ENCODE data around the gene RERE.
"Not testable (repeated sequence)": the region's sequence is repeated elsewhere in the genome, so short reads cannot be mapped to it uniquely, and the experiment has no call there.

RERE gene

GRCh38 chr1:8831340-8831739 is 13.9 kb upstream of the RERE start:
- Histone ChIP-seq H3K9ac (ENCODE audit: low read length) (no peak overlapping the region), H3K27ac (ENCODE audit: low read depth, low read length) (no peak overlapping the region), H3K4me3 (ENCODE audit: low read length) (no peak overlapping the region), H3K4me1 (ENCODE audit: control insufficient read depth, insufficient read depth, low read length) (no peaks in the 10 kb centered on the region), H3K27me3 (ENCODE audit: control insufficient read depth, insufficient read depth, low read length) (no peaks in the 10 kb centered on the region), H3K36me3 (ENCODE audit: control insufficient read depth, insufficient read depth, low read length) (no peaks in the 10 kb centered on the region)

DNA sequence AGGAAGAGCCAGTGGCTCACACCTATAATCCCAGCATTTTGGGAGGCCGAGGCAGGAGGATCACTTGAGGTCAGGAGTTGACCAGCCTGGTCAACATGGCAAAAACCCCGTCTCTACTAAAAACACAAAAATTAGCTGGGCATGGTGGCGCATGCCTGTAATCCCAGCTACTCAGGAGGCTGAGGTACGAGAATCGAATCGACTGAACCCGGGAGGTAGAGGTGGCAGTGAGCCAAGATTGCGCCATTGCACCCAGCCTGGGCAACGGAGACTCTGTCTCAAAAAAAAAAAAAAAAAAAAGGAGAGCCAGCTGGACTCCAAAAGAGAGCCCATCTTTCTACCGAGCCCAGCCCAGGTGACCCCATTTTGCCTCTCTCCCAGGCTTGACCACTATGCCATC is 13.3 kb upstream of the RERE start:
- H3K36me3 ChIP-seq (ENCODE audit: control insufficient read depth, insufficient read depth, low read length); H3K4me1 ChIP-seq (ENCODE audit: control insufficient read depth, insufficient read depth, low read length); H3K4me3 ChIP-seq (ENCODE audit: low read length); H3K27me3 ChIP-seq (ENCODE audit: control insufficient read depth, insufficient read depth, low read length); H3K27ac ChIP-seq (ENCODE audit: low read depth, low read length); H3K9ac ChIP-seq (ENCODE audit: low read length): not testable (repeated sequence)

- H3K4me1 ChIP-seq (ENCODE audit: control insufficient read depth, insufficient read depth, low read length): no peaks in the 10 kb centered on the region
- no peak overlapping the region for H3K27ac ChIP-seq (ENCODE audit: low read depth, low read length)
- no peak overlapping the region for H3K4me3 ChIP-seq (ENCODE audit: low read length)
- no peaks in the 10 kb centered on the region for H3K27me3 ChIP-seq (ENCODE audit: control insufficient read depth, insufficient read depth, low read length)
- no peaks in the 10 kb centered on the region for H3K36me3 ChIP-seq (ENCODE audit: control insufficient read depth, insufficient read depth, low read length)
- no peak overlapping the region for H3K9ac ChIP-seq (ENCODE audit: low read length)
Measured at GRCh38 chr1:8825985-8826481, 8.6 kb upstream of the RERE start.

DNA sequence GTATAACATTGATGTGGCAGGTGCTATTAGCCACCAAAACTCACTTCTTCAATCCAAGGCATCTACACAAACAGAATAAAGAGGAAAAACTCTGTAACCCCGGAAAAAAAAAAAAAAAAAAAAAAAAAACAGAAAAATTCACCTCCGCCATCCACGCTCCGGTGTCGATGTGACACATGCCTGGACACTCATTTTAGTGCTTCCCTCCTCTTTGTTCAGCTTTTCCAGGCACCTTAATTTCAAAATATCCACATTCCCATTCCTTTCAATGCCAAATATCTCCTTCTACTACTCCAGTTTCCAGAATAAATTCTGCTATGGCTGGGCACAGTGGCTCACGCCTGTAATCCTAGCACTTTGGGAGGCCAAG is 5.8 kb upstream of the RERE start:
- Histone ChIP-seq H3K27ac (ENCODE audit: low read depth, low read length) (no peak overlapping the region), H3K9ac (ENCODE audit: low read length) (no peak overlapping the region), H3K4me3 (ENCODE audit: low read length) (no peak overlapping the region), H3K27me3 (ENCODE audit: control insufficient read depth, insufficient read depth, low read length) (no peaks in the 10 kb centered on the region), H3K36me3 (ENCODE audit: control insufficient read depth, insufficient read depth, low read length) (no peaks in the 10 kb centered on the region), H3K4me1 (ENCODE audit: control insufficient read depth, insufficient read depth, low read length) (peaks cover 3% of the 10 kb centered on the region)

- H3K27ac ChIP-seq (ENCODE audit: low read depth, low read length): no peak overlapping the region
- H3K4me3 ChIP-seq (ENCODE audit: low read length): no peak overlapping the region
Measured at GRCh38 chr1:8822373-8823294, 5.2 kb upstream of the RERE start.

GRCh38 chr1:8821084-8821483 is 3.6 kb upstream of the RERE start:
- Histone ChIP-seq H3K4me3 (ENCODE audit: low read length) (no peak overlapping the region), H3K4me1 (ENCODE audit: control insufficient read depth, insufficient read depth, low read length) (peaks cover 6% of the 10 kb centered on the region), H3K36me3 (ENCODE audit: control insufficient read depth, insufficient read depth, low read length) (no peaks in the 10 kb centered on the region), H3K9ac (ENCODE audit: low read length) (no peak overlapping the region), H3K27ac (ENCODE audit: low read depth, low read length) (no peak overlapping the region), H3K27me3 (ENCODE audit: control insufficient read depth, insufficient read depth, low read length) (no peaks in the 10 kb centered on the region)

More at GRCh38 chr1:8822373-8823294, 5.2 kb upstream of the RERE start:
- Histone ChIP-seq H3K36me3 (ENCODE audit: control insufficient read depth, insufficient read depth, low read length) (no peaks in the 10 kb centered on the region), H3K27me3 (ENCODE audit: control insufficient read depth, insufficient read depth, low read length) (no peaks in the 10 kb centered on the region), H3K4me1 (ENCODE audit: control insufficient read depth, insufficient read depth, low read length) (peaks cover 6% of the 10 kb centered on the region), H3K9ac (ENCODE audit: low read length) (no peak overlapping the region)

DNA sequence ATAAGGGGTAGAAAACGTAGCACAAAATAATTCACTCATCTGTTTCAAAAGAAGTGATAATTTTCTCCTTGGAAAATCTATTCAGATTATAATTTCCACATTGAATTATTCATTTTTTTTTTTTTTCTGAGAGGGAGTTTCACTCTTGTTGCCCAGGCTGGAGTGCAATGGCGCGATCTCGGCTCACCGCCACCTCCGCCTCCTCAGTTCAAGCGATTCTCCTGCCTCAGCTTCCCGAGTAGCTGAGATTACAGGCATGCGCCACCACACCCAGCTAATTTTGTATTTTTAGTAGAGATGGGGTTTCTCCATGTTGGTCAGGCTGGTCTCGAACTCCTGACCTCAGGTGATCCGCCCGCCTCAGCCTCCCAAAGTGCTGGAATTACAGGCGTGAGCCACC is 1.3 kb upstream of the RERE start:
- not testable (repeated sequence) for H3K27ac ChIP-seq (ENCODE audit: low read depth, low read length)
- H3K4me1 ChIP-seq (ENCODE audit: control insufficient read depth, insufficient read depth, low read length): peaks cover 21% of the 10 kb centered on the region

DNA sequence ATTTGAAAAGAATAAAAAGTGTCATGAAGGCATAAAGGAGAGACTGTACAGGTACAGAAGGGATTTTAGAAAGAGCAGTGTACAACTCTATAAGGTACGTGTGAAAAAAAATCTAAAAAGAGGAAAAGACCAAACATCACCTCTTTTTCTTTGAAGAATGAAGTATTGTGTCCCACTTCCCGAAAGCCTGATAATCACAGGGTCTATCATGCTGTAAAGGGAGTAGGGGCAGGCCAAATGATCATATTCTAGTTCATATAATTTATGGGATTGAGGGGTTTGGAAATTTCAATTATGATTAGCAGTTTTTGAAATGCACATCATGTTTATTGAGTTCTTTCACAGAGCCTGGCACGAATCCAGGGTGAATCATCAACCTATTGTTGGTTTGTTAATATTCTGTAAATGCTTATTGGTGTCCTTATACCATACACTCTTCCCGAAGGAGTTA is 910 bp upstream of the RERE start:
- Histone ChIP-seq H3K4me3 (ENCODE audit: low read length) (peak overlapping the region; percentile 69), H3K9ac (ENCODE audit: low read length) (peak overlapping the region; percentile 53), H3K27me3 (ENCODE audit: control insufficient read depth, insufficient read depth, low read length) (no peaks in the 10 kb centered on the region), H3K36me3 (ENCODE audit: control insufficient read depth, insufficient read depth, low read length) (no peaks in the 10 kb centered on the region), H3K4me1 (ENCODE audit: control insufficient read depth, insufficient read depth, low read length) (peaks cover 21% of the 10 kb centered on the region), H3K27ac (ENCODE audit: low read depth, low read length) (peak overlapping the region; percentile 94)

More for the DNA sequence above, 1.3 kb upstream of the RERE start:
- H3K36me3 ChIP-seq (ENCODE audit: control insufficient read depth, insufficient read depth, low read length); H3K9ac ChIP-seq (ENCODE audit: low read length); H3K27me3 ChIP-seq (ENCODE audit: control insufficient read depth, insufficient read depth, low read length); H3K4me3 ChIP-seq (ENCODE audit: low read length): not testable (repeated sequence)

DNA sequence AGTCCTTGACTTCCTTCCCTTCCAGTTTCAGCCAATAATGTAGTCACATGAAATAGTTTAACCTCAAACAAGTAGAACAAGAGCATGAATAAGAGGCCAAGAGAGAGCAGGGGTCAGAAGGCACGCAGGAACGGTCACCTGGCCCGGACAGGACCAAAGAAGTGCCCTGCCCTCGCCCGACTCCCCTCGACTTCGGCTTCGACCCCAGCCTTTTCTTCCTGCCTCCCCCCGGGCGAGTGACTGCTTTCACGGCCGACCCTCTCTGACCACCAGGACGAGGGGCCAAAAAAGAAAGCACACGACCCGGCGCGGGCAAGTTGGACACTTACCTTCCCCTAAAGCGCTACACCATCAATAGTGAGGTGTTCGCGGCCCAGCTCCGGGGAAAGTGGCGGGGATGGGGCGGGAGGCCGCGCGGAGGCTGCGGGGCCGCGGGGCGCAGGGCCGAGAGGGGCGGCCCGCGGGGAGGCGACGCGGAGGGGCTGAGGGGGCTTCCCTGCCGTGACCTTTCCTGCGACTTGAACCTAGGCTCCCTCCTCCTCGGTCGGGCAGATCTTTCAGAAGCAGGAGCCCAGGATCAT is 519 bp downstream of the RERE start:
- H3K4me1 ChIP-seq (ENCODE audit: control insufficient read depth, insufficient read depth, low read length): peaks cover 28% of the 10 kb centered on the region
- no peaks in the 10 kb centered on the region for H3K27me3 ChIP-seq (ENCODE audit: control insufficient read depth, insufficient read depth, low read length)
- no peaks in the 10 kb centered on the region for H3K36me3 ChIP-seq (ENCODE audit: control insufficient read depth, insufficient read depth, low read length)
- peak overlapping the region; percentile 84 for H3K4me3 ChIP-seq (ENCODE audit: low read length)
- peak overlapping the region; percentile 96 for H3K27ac ChIP-seq (ENCODE audit: low read depth, low read length)
- peak overlapping the region; percentile 72 for H3K9ac ChIP-seq (ENCODE audit: low read length)

- Histone ChIP-seq H3K9ac (ENCODE audit: low read length) (no peak overlapping the region), H3K27ac (ENCODE audit: low read depth, low read length) (peak overlapping the region; percentile 96), H3K27me3 (ENCODE audit: control insufficient read depth, insufficient read depth, low read length) (no peaks in the 10 kb centered on the region), H3K4me3 (ENCODE audit: low read length) (peak overlapping the region; percentile 84), H3K36me3 (ENCODE audit: control insufficient read depth, insufficient read depth, low read length) (no peaks in the 10 kb centered on the region), H3K4me1 (ENCODE audit: control insufficient read depth, insufficient read depth, low read length) (peaks cover 30% of the 10 kb centered on the region)
Measured at GRCh38 chr1:8816264-8816663, 1.2 kb downstream of the RERE start.

DNA sequence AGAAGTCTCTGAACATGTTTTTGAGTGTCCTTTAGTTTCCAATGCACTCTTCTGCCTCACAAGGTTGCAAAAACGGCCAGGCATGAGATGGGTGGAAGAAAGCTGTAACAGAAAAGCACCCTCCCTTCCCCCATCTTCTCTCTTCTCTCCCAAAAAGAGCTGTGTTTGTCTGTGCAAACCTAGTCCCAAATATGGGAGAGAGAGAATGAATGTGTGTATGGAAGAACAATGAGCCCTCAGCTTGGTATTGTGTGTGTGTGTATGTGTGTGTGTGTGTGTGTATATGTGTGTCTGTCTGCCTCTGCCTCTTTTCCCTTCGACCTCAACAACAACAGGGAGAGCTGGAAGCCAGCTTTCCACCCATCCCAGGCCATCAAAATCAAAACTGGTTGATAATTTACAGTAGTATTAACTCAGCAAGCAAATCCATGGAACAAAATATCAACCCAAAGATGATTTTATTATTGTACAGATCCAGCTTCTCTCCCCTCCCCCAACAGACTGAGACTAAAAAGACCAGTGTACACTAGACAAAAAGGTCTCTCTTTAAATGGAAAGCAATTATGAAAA is 1.8 kb downstream of the RERE start:
- peak overlapping the region; percentile 84 for H3K4me3 ChIP-seq (ENCODE audit: low read length)
- no peaks in the 10 kb centered on the region for H3K27me3 ChIP-seq (ENCODE audit: control insufficient read depth, insufficient read depth, low read length)
- H3K36me3 ChIP-seq (ENCODE audit: control insufficient read depth, insufficient read depth, low read length): no peaks in the 10 kb centered on the region
- peaks cover 30% of the 10 kb centered on the region for H3K4me1 ChIP-seq (ENCODE audit: control insufficient read depth, insufficient read depth, low read length)
- H3K27ac ChIP-seq (ENCODE audit: low read depth, low read length): peak overlapping the region; percentile 96
- H3K9ac ChIP-seq (ENCODE audit: low read length): no peak overlapping the region

DNA sequence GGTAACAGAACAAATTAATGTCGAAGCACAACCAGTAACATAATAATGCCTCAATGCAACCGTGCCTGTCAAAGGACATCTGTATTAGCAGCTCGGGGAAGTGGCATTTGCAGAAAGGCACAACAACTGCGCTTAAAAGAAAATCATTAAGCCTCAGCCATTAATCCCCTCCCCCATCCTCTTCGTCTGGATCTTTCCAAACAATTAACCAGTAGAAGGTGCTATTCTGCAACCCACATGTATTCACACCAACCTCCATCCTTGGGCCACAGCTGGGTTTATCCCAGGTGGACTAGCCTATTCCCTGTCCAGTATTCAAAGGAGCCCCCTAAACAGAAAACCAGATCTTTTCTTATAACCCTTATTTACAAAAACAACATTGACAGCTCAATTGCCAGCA is 2.6 kb downstream of the RERE start:
- Histone ChIP-seq H3K27me3 (ENCODE audit: control insufficient read depth, insufficient read depth, low read length) (no peaks in the 10 kb centered on the region), H3K36me3 (ENCODE audit: control insufficient read depth, insufficient read depth, low read length) (no peaks in the 10 kb centered on the region), H3K9ac (ENCODE audit: low read length) (no peak overlapping the region), H3K4me3 (ENCODE audit: low read length) (no peak overlapping the region), H3K27ac (ENCODE audit: low read depth, low read length) (peak overlapping the region; percentile 96), H3K4me1 (ENCODE audit: control insufficient read depth, insufficient read depth, low read length) (peaks cover 30% of the 10 kb centered on the region)

Data from rectal smooth muscle tissue (tissue), 1 donor.